HG03280 (cell line): Measurements from ENCODE around the gene IRX1.

ENCODE experiments used
- ATAC-seq: cut with Tn5 transposase; IDR thresholded peaks from one replicate; pipeline ENCODE4 v1.9.1; 2021; ENCODE audit warnings: mild to moderate bottlenecking, moderate library complexity; ENCODE audit not compliant: unreplicated experiment

The IRX1 gene

GRCh38 chr5:3650320-3650719 lies 54.7 kb downstream of the IRX1 start:
- no peak for ATAC-seq

DNA sequence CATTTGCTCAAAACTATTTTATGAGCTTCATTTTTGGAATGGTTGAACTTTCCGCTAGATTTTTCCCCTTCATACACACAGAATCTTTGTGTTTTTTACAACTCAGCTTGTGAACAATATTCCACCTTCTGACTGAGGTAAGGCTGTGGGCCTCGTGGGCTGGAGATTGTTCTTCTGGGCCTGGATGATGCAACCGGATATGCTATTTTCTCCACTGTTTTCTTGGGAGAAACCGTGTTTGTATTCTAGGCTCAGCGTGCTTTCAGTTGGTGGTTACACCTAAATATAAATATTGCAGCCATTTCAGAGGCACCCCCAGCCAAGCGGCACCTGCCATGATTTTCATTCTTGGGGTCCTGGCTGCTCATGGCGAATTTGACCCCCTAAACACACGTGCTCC lies 55.2 kb downstream of the IRX1 start:
- ATAC-seq = no peak
